Measurements from ENCODE around the gene MACROD2.

DNA sequence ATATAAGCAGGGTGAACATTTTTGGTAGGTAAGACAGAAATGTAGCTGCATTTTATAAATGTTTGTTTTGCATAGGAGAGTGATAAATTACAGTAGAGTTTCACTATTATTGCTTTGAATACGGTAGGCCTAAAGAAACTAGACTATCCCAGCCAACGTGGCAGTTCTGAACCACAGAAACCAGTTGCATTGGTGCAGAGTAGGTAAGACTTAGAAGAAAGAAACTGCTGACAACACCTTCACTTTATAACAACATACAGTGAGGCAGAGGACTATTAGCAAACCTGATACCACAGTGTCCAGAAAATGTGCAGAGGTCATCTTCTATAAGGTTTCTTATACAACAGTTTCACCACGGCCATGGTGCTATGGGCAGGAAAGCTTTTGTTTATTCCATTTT is 2011.8 kb downstream of the MACROD2 start:
- TF ChIP-seq, protein P1, sequence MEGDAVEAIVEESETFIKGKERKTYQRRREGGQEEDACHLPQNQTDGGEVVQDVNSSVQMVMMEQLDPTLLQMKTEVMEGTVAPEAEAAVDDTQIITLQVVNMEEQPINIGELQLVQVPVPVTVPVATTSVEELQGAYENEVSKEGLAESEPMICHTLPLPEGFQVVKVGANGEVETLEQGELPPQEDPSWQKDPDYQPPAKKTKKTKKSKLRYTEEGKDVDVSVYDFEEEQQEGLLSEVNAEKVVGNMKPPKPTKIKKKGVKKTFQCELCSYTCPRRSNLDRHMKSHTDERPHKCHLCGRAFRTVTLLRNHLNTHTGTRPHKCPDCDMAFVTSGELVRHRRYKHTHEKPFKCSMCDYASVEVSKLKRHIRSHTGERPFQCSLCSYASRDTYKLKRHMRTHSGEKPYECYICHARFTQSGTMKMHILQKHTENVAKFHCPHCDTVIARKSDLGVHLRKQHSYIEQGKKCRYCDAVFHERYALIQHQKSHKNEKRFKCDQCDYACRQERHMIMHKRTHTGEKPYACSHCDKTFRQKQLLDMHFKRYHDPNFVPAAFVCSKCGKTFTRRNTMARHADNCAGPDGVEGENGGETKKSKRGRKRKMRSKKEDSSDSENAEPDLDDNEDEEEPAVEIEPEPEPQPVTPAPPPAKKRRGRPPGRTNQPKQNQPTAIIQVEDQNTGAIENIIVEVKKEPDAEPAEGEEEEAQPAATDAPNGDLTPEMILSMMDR (IDR thresholded peaks at IDR 0.05) = no peak
- no peak for TF ChIP-seq ZFX (IDR thresholded peaks at IDR 0.05; ENCODE audit: borderline replicate concordance)
